GM10248 (cell line): Measurements from ENCODE around the gene PHF21B.

Source experiments
- CTCF ChIA-PET: fragments of 300-600 bp; sonication (Branson Sonifier 250); formaldehyde crosslinking; extraction: SDS; loops from one replicate; lab custom pipeline; 2021; ENCODE audit warnings: antibody characterized with exemption; lab: Yijun Ruan, JAX
- POLR2A ChIA-PET: fragments of 350-650 bp; sonication (Branson Sonifier 250); formaldehyde crosslinking; extraction: SDS; loops from one replicate; lab custom pipeline; 2020; ENCODE audit warnings: antibody characterized with exemption; lab: Yijun Ruan, JAX
- DNase-seq: peaks from one replicate; pipeline ENCODE4 v3.0.0; 2012; ENCODE audit errors: extremely low spot score
- TF ChIP-seq, protein P1 (sequence below): IDR thresholded peaks from 2 replicates; pipeline ENCODE4 v1.5.1; 2012; ENCODE audit warnings: mild to moderate bottlenecking, low read depth; ENCODE audit errors: extremely low read depth, missing control alignments, control extremely low read depth

Gene PHF21B

DNA sequence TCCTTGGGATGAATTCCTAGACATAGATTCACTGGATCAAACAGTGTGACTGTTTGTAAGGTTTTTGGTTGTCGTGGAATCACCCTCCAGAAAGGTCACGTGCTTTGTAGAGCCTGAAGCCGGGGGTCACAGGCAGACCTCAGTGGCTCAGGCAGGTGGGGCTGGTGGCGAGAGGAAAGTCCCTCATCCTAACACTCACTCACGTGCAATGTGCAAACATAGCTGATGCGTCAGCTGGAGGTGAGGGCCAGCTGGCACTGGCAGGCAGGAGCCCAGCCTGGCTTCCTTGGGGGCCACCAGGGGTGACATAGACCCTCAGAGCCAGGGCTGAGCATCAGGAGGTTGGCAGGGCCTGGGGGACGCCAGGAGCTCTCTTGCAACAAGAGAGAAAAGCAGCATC lies 167.4 kb downstream of the PHF21B start:
- CTCF ChIA-PET = no interaction called here

DNA sequence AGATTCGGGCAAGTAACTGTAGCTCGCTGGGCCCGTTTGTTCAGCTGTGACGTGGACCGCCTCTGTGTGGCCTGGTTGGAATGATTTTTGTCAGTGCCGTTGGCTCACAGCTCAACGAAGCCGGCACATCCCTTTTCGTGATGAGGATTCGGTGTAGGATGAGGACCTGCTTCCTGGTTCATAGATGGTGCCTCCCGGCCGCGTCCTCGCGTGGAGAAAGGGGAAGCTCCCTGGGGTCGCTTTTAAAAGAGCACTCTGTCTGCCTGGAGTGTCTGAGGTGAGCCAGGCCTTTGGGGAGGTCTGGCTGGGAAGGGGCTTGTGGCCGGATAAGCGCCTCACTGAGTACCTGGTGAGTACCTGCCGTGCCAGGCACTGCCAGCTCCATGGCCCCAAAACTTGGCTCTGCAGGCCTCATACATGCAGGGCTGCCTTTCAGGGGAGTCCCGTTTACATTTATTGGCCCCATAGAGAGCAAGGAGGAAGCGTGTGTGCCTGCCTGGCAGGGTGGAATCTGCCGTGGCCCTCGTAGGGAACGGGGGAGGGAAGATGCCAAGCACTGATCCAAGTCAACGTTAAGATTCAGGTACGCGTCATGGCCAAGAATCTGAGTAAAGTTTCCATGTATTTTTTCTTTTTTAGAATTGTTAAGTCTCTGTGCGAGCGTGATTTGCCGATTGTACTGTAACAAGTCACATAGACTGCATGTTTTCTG lies 169.0 kb downstream of the PHF21B start:
- POLR2A ChIA-PET = no interaction called here
- CTCF ChIA-PET = no interaction called here
- TF ChIP-seq, protein P1, sequence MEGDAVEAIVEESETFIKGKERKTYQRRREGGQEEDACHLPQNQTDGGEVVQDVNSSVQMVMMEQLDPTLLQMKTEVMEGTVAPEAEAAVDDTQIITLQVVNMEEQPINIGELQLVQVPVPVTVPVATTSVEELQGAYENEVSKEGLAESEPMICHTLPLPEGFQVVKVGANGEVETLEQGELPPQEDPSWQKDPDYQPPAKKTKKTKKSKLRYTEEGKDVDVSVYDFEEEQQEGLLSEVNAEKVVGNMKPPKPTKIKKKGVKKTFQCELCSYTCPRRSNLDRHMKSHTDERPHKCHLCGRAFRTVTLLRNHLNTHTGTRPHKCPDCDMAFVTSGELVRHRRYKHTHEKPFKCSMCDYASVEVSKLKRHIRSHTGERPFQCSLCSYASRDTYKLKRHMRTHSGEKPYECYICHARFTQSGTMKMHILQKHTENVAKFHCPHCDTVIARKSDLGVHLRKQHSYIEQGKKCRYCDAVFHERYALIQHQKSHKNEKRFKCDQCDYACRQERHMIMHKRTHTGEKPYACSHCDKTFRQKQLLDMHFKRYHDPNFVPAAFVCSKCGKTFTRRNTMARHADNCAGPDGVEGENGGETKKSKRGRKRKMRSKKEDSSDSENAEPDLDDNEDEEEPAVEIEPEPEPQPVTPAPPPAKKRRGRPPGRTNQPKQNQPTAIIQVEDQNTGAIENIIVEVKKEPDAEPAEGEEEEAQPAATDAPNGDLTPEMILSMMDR = no peak
- DNase-seq = no peak

More for the DNA sequence above, 167.4 kb downstream of the PHF21B start:
- POLR2A ChIA-PET = no interaction called here
- TF ChIP-seq, protein P1 = no peak
- no peak for DNase-seq

DNA sequence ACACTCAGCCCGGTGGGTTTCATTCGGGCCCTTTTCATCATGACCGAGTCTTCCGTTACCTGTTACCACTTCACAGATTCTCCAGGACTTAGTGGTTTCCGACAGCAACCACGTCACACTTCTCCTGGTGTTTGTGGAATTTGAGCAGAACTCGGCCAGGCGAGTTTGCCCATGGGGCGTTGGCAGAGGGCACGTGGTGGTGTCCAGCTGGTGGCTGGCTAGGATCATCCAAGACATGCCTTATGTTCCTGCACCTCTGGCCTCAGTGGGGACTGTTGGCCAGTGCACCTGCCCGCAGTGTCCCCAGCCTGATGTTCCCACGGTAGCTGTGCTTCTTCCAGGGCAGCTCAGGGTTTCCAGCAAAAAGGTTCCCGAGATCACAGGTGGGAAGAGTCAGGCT lies 170.1 kb downstream of the PHF21B start:
- TF ChIP-seq, protein P1 = no peak
- DNase-seq = no peak
- CTCF ChIA-PET = no interaction called here
- POLR2A ChIA-PET = no interaction called here

DNA sequence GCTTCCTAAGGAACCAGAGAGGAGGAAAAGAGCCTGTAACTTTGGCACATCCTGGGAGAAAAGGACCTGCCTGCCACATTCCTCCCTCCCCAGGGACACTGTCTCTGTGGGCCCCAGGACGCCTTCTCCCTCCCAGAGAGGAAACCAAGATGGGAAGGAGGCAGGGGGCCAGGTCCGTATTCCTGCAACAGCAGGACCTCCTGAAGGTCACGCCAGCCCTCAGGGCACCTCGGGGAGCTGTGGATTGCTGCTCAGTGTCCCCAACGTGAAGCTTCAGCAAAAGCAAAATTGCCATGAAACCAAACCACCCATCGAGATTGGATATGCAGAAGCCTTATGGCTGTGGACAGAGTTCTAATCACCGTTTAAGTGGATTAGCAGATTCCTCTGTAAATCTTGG lies 170.7 kb downstream of the PHF21B start:
- TF ChIP-seq, protein P1 = no peak
- ChIA-PET CTCF (interaction anchor here (0.8 to 1.1 kb wide), 2 partner anchors 8 to 10 kb away, joined by 3 read pairs; no protein-coding TSS in a partner anchor), POLR2A (no interaction called here)
- DNase-seq = no peak

DNA sequence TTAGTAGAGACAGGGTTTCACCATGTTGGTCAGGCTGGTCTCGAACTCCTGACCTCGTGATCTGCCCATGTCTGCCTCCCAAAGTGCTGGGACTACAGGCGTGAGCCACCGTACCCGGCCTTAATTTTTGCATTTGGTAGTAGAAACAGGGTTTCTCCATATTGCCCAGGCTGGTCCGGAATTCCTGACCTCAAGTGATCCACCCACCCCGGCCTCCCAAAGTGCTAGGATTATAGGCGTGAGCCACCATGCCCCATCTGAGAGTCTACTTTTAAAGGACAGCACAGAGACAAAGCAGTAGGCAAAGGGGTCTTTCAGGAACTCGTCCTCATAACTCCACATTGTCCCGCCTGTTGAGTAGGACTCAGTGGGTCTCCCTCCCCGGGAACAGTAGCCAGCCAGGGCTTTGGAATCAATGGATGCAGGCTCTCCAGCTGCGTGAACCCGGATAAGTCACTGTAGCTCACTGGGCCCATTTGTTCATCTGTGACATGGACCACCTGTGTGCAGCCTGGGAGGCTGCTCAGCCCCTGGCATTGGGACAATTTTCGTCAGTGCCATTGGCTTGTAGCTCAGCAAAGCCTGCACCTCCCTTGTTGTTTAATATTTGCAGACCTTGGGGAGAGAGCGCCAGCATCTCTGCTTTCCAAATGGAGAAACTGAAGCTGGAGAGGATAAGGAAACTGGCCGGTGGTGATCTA lies 171.3 kb downstream of the PHF21B start:
- TF ChIP-seq, protein P1 = no peak
- no peak for DNase-seq
- CTCF ChIA-PET = interaction anchor here (0.8 to 1.2 kb wide), 3 partner anchors 9 to 18 kb away, joined by 3 read pairs; no protein-coding TSS in a partner anchor
- POLR2A ChIA-PET = no interaction called here

DNA sequence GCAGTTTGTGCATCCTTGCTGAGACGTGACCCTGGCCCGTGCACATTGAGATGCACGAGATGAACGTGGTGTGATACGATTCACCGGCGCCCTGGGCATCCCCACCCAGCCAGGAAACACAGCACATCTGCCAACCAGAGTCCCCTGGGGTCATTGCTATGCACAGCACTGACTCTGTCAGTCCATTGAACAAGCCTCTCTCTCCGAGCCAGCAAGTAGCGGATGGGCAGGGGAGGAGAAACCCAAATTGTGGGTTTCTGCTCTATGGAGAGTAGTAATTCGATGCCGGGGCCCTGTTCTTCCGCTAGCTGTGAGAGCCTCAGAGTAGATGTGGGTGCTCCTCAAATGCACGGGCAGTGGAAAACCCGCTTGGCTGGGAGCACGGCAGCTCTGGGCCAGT lies 172.3 kb downstream of the PHF21B start:
- ChIA-PET POLR2A (no interaction called here), CTCF (interaction anchor here (1.2 kb wide), 1 partner anchor 17 kb away, joined by 3 read pairs; no protein-coding TSS in a partner anchor)

More for the DNA sequence above, 172.3 kb downstream of the PHF21B start:
- no peak for DNase-seq
- TF ChIP-seq, protein P1 = no peak
